CD4-positive, alpha-beta T cell treated with Interleukin-17A for 4 hours (primary cell): ENCODE data around the gene GAK.

Experiments used
- DNase-seq: peaks from one replicate; pipeline ENCODE4 v3.0.0-alpha.2; 2020; ENCODE audit warnings: mixed read lengths

Gene GAK

DNA sequence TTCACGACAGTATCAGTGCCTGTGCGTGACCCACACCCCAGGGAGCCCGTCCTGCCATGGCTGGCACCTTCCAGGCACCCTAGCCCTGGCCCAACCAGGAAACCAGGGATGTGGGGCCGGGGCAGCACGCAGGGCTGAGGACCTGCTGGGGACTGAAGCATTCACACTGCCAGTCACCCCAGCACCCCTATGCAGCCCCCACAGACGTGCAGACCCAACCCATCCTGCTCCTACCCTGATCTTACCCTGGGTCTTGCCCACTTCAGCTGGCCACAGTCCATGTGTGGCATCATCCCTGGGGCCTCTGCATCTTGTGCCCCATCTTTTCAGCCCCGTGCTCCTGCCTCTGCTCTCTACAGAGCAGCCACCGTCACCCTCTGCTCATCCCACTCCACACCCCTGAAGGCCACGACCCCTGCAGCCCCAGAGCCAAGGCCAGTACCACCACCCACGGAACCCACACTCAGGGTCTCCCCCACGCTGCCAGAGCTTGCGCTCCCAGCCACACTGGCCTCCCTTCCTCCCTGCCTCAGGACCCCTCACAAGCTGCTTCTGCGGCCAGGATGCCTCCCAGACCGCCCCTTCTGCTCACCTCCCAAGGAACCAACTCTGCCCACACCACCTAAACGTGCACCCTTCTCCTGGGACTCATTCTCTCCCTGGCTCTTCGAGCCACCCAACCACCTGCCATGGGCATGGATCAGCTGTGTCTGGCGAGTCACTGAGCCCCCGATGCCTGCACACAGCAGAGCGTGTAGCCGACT lies 25.6 kb downstream of the GAK start:
- DNase-seq: no peak

GRCh38 chr4:905485-906338 lies 26.4 kb downstream of the GAK start:
- DNase-seq: no peak

DNA sequence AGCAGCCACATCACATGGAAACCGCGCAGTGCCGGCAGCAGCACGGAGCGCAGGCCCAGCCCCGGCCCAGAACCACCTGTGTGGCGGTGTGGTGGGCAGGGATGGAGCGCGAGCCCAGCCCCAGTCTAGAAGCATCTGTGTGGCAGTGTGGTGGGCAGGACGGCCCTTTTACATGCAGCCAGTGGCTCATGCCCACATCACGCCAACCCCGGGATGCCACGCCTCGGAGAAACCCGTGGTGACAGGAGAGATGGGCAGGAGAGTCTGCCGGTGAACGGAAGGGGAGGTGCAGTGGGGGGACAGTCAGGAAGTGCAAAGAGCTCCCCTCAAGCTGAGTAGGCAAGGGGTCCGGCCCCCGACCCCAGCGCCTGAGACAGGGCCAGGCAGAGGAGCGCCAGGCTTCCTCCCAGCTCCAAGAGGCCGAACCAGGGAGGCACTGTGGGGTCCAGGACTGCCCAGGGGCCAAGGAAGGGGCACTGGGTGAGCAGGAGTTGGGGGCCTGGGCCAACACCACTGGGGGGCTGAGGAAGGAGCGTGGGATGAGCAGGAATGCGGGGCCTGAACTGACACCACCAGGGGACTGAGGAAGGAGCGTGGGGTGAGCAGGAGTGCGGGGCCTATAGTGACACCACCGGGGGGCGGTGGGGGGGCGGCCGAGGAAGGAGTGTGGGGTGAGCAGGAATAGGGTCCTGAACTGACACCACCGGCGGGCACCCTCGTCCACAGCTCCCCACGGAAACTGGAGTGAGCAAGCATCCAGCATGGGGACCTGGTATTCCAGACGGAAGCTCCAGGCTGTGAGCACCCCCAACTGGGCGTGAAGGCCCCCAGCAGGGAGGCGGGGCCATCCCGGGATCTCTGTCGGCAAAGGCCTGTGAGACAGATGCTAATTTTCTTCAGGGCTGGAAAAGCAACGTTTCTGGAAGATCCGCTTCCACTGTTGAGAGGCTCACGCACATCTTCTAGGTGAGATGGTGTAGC lies 28.8 kb downstream of the GAK start:
- no peak for DNase-seq

GRCh38 chr4:901192-901910 lies 30.8 kb downstream of the GAK start:
- no peak for DNase-seq

DNA sequence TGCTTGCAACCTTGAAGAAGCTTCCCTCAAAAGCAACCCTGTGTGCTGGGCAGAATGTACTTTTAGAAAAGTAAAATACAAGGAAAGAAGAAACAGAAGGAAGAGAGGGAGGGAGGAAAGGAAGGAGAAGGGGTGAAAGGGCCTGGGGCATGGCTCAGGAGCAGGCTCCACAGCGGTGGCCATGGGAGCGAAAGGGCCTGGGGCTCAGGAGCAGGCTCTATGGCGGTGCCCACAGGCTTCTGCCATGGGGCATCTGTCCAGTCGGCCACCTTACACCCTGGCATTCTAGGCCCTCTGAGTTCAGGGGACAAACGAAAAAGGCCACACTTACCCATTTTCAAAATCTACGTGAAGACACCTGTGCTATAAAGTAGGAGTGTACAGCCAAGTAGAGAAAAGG lies 31.4 kb downstream of the GAK start:
- DNase-seq: no peak

DNA sequence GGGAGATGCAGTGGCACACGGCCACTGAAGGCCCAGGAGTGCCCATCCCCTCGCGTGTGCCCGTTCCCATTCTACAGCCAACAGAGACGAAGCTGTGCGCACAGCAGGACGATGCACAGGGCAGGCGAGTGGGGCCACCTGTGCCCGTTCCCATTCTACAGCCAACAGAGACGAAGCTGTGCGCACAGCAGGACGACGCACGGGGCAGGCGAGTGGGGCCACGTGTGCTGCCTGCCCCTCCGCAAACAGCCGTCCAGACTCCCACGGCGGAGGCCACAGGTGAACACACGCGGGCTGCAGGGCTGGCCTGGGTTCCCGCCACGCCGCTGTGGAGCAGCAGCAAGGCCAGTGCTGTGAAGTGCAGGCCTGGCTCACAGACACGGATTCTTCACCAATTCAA lies 32.0 kb downstream of the GAK start:
- no peak for DNase-seq

- no peak for DNase-seq
Measured at GRCh38 chr4:899556-899906, 32.6 kb downstream of the GAK start.

DNA sequence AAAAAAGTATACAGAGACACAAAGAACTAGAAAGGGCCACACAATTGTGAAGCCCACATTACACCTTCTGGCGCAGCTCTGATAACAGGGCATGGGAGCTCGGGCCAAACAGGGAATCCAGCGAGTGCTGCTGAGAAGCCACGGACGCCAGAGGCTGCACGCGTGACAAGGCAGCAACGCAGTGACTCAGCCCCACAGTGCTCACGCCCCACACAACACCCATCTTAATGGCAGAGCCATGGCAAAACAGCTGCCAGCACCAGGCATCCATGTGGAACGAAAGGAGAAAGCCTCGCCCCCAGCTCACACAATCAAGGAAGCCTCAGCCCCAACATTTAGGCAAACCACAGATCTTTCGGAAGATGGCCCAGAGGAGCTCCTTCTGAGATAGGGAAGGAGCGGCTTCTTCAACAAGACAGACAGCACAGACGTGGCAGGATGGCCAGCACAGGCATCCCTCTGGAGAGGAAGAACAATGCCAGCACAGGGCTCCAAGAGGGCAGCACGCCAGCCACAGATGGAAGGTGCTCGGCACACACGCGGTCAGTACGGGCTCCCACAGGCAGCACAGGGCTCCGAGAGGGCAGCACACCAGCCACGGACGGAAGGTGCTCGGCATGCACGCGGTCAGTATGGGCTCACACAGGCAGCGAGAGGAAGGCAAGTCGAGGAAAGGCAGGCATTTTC lies 33.1 kb downstream of the GAK start:
- no peak for DNase-seq

- no peak for DNase-seq
Measured at GRCh38 chr4:898123-898522, 34.0 kb downstream of the GAK start.

- DNase-seq: no peak
Measured at GRCh38 chr4:896630-897029, 35.5 kb downstream of the GAK start.

DNA sequence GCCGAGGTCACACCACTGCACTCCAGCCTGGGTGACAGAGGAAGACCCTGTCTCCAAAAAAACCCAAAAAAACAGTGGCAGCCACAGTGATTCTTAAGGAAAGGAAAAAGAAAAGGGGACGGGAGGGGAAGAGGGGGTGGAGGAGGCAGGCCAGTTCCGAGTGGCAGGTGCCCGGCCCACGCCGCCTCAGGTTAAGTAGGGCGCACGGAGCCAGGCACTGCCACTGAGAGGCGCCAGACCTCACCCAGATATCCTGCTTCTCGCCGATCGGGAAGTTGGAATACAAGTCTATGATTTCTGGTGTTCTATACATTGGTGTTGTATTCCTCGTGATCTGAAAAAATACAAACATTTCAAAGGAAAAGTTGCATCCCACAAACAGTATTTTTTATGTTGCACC lies 35.9 kb downstream of the GAK start:
- DNase-seq: no peak

GRCh38 chr4:895596-895995 lies 36.5 kb downstream of the GAK start:
- DNase-seq: no peak

DNA sequence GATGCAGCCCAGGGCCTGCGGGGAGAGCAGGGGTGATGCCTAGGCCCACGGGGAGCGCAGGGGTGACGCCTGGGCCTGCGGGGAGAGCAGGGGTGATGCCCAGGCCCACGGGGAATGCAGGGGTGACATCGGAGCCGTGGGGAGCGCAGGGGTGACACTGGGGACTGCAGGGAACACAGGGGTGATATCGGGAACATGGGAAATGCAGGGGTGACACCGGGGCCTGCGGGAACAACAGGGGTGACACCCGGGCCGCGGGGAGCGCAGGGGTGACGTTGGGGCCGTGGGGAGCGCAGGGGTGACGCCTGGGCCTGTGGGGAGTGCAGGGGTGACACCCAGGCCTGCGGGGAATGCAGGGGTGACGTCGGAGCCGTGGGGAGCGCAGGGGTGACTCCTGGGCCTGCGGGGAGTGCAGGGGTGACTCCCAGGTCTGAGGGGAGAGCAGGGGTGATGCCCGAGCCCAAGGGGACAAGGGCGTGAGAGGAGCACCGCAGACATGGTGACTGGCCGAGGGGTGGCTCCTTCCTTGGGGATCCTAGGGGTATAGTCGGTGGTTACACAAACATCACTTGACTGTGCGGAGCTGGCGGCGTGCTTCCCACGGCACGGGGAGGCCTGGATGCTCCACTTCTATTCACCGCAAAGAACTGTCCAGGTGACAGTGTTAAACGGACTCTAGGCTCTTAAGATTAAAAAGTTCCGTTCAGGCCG lies 38.0 kb downstream of the GAK start:
- DNase-seq: no peak

DNA sequence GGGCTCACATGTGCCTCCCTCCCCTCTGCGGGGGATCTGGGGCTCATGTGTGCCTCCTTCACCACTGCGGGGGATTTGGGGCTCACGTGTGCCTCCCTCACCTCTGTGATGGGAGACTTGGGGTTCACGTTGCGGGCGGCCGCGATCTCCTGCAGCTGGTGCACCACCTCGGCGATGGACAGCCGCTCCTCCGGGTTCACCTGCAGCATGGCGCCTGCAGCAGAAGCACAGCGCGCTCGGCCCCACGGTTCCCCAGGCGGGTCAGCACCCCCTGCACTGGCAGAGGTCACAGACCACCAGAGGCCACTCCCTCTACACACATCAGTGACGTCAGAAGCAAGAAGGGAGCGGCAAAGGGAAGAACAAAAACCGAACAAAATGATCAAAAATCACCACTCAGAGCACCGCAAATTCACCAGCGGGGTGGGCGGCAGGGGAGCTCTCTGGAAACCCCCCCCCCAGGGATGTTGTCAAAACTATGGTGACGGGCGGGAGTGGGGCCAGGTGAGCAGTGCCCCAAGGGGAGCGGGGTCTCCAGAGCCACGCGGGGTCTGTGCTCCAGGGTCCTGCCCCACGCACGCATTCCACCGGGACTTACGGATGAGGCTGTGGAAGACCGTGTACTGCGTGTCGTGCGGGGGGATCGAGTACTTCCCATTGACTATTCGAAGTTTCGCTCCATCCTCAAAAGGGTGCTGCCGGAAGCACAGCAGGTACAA lies 38.7 kb downstream of the GAK start:
- no peak for DNase-seq

DNA sequence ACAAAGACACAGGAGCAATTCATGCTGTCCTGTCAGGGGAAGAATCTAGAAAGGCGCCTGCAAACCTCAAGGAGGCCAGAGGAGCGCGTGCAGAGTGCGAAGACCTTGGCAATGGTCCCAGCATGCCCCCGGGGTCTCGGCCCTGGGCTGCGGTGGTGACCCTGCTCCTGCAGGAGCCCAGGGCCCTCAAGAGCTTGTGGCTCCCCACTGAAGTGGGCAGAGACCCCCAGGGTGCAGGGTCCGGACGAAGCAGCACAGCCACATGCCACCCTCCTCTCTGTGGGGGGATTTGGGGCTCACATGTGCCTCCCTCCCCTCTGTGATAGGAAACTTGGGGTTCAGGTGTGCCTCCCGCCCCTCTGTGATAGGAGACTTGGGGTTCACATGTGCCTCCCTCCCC lies 39.3 kb downstream of the GAK start:
- no peak for DNase-seq

GRCh38 chr4:891747-892146 lies 40.4 kb downstream of the GAK start:
- no peak for DNase-seq

GRCh38 chr4:890036-890695 lies 42.0 kb downstream of the GAK start:
- no peak for DNase-seq

- DNase-seq: no peak
Measured at GRCh38 chr4:889516-889915, 42.6 kb downstream of the GAK start.

DNA sequence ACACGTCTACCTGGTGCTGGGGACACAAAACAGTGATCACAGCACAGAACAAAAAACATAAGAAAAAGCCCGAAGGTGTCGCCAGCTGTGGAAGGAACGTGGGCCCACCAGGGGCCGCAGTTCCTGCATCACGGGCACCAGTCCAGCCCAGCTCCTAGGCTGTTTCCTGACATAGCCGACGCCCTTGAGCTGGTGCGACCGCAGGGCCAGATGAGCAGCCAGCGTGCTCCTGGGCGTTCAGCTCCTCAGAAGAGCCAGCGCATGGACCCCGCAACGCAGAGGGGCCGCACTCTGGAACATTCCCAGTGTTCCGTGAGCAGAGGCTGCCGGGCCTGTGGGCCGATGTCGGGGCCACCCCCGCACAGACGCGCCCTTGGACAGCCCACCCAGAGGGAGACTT lies 44.1 kb downstream of the GAK start:
- no peak for DNase-seq
